Epithelial cell of esophagus (primary cell): ENCODE measurements around the gene WDPCP.

Experiments
- DNase-seq: peaks from one replicate; pipeline ENCODE4 v3.0.0; 2010; ENCODE audit warnings: low read depth
- H3K4me3 ChIP-seq: 2 replicates; pipeline ENCODE4 v1.5.1; 2011; ENCODE audit warnings: mild to moderate bottlenecking, low read length, control low read depth
- CTCF ChIP-seq: IDR thresholded peaks from 2 replicates; pipeline ENCODE4 v1.5.1; 2011; ENCODE audit warnings: low read depth, mild to moderate bottlenecking, low read length, control low read depth, inconsistent platforms; ENCODE audit not compliant: insufficient read depth; ENCODE audit errors: missing control alignments

WDPCP gene

DNA sequence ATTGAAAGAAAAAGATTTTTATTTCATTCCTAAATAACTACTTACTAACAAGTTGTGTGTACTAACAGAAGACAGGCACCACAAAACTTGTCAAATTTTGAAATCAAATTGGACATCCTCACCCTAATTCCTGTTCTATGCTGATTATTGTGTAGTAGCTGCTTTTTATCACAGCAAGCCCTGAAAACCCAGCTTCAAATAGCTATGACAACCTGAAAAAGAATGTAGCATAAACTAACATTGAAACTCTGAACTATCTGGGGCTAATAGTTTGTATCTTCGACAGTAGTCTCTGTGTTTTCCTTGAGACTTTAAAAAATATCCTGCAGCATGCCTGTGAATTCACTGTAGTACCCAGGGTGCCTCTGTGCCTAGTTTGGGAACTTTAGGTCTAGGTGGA lies 122.6 kb downstream of the WDPCP start:
- no peak for DNase-seq
- no peak overlapping the region for H3K4me3 ChIP-seq
- no peak for TF ChIP-seq CTCF

DNA sequence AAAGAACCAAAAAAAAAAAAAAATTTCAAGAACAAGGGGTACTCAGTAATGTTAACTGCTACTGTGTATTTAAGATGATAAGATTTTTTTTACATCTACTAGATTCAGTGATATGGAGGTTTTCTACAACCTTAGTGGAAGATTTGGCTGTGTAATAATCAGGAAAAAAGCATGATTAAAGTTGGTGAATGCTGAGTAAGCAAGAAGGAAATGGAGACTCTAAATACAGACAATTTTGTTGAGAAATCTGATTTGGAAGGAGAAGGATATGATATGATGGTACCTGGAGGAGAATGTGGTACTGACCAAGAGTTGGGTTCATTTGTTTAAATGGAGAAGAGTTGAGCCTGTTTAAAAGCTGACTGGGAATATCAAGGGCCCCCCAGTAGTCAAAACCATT lies 125.1 kb downstream of the WDPCP start:
- no peak for DNase-seq
- no peak overlapping the region for H3K4me3 ChIP-seq
- no peak for TF ChIP-seq CTCF

GRCh38 chr2:63446658-63447057 lies 141.6 kb downstream of the WDPCP start:
- H3K4me3 ChIP-seq, result no peak overlapping the region
- DNase-seq, result peak; percentile 40
- no peak for TF ChIP-seq CTCF

DNA sequence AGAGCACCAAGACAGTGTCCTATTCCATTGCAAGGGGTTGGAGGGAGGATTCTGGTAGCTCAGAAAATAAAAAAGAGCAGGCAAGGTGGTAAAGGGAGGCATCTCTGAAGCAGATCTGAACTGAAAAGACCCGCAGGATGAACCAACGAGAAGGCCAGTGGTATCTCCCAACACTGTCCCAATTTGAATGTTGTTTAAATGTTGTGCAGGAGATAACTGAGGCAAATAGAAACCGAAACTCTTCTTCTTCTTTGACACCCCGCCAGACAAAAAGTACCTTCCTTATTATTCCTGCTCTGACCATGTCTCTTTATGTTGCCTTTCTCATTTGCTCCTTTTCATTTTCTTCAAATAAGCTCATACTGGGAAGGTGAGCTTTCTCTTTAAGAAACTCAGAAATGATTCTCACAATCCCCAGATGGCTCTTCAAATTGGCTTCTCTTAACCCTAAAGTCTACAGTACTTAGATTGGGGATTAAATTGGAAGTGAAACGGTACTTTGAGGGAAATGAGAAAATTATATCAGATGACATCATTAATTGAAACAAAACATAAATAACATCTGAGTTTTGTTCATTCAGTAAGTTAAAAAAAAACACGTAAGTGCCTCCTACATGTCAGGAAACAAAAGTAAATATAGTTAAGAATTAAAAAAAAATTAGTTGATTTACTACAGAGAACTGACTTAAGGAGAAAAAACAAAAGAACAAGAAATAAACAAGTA lies 143.6 kb downstream of the WDPCP start:
- no peak for TF ChIP-seq CTCF
- H3K4me3 ChIP-seq, result no peak overlapping the region
- no peak for DNase-seq

- peak; percentile 45 for DNase-seq
- no peak for TF ChIP-seq CTCF
Observed at GRCh38 chr2:63440612-63441011, 147.7 kb downstream of the WDPCP start.

DNA sequence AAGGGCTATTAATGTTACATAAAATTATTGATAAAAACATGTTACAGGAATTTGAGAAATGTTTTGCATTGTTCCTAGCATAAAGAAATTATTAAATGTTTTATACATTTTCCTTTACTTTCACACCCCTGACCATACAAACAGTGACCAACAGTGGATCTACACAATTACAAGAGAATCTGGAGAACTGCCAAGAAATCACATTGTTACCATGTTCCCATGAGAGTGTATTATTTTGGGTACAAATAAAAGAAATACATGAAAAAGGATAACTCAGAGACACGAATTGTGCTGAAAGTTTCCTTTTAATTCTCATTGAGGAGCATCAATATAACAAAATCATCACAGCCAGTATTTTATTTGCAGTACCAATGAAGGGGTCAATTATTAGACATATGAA lies 150.1 kb downstream of the WDPCP start:
- H3K4me3 ChIP-seq, result no peak overlapping the region
- TF ChIP-seq CTCF, result no peak

More at GRCh38 chr2:63440612-63441011, 147.7 kb downstream of the WDPCP start:
- no peak overlapping the region for H3K4me3 ChIP-seq

DNA sequence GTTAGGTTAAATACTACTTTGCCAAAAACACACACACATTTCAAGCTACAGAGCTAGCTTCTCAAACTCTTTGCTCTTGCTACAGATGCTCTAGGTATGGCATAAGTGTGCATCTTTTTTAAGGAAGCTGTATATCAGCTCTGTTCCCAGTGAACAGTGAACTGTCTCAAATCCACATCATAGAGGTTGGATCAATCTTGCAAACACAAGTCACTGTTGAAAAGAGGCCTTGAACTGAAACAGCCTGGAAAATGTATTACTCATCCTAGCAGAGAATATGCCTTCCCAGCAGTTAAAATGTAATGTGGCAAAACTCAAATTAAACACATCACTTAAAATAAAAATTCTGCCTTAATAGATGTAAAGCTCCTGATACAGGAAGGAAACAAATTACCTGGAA lies 151.8 kb downstream of the WDPCP start:
- no peak overlapping the region for H3K4me3 ChIP-seq
- no peak for DNase-seq
- no peak for TF ChIP-seq CTCF

More for the DNA sequence above, 150.1 kb downstream of the WDPCP start:
- no peak for DNase-seq
